ENCODE data around the gene PSME3IP1.

GRCh38 chr16:57213462-57213861, 27.6 kb upstream of the PSME3IP1 start:
- TF ChIP-seq POLR2AphosphoS5 (IDR thresholded peaks at IDR 0.05; ENCODE audit: low read depth, low read length) = no peak
- TF ChIP-seq POLR2A (IDR thresholded peaks at IDR 0.05; ENCODE audit: low read depth, low read length) = no peak

Measured in GM12892 (cell line).